ENCODE measurements around the gene CCDC57. TPM values are rescaled to one million over a fixed set of nuclear protein-coding genes. Genes with fewer than 3 reads are reported as not detected.

The CCDC57 gene
- total and polyA plus RNA-seq, 8 donors: 43.9 to 166 (median 75.4) TPM

DNA sequence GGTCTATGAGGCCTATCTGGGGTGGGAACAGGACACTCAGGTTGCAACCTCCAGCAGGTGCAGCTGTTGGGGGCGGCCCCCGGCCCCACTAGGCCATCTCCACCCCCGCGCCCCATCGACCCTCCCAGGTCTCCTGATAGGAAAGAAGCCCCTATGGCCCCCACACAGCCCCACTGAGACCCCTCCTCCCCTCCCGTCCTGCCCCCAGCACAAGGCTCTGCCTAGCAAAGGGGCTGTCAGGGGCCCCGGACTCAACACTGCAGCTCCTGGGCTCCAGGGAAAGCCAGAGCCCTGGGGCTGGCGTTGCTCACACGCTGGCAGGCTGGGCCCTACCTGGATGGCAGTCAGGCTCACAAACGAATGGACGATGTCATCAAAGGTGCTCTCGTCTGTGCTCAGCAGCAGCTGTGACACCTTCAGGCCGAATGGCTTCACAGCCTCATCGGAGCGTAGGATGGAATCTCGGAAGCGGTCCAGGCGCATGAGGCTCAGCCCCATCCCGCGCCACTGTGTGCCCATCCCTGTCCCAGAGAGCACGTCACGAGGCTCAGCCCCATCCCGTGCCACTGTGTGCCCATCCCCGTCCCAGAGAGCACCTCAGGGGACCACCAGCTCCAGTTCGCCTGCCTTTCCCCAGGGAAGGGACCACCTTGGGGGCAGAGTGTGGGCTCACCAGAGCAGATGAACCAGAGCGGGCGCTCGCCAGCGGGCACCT is 121.9 kb downstream of the CCDC57 start:
- H3K27ac ChIP-seq: no peak overlapping the region
- intact Hi-C loops (cut with DNase I; ENCODE audit: low total_unique reads): no loop called here
- WGBS, 5 donors: 93 to 100% (median 94%) methylated on average over 8 to 29 of the region's 29 CpGs
- H3K4me3 ChIP-seq: no peak overlapping the region
- no peaks in the 10 kb centered on the region for H3K27me3 ChIP-seq
- DNase-seq: no peak
- peaks cover 0 to 12% (median 5%) of the 10 kb centered on the region in 4 donors for H3K4me1 ChIP-seq
- H3K9me3 ChIP-seq: no peaks in the 10 kb centered on the region
- H3K36me3 ChIP-seq: peaks cover 98 to 100% (median 100%) of the 10 kb centered on the region in 4 donors
- TF ChIP-seq, protein P1, sequence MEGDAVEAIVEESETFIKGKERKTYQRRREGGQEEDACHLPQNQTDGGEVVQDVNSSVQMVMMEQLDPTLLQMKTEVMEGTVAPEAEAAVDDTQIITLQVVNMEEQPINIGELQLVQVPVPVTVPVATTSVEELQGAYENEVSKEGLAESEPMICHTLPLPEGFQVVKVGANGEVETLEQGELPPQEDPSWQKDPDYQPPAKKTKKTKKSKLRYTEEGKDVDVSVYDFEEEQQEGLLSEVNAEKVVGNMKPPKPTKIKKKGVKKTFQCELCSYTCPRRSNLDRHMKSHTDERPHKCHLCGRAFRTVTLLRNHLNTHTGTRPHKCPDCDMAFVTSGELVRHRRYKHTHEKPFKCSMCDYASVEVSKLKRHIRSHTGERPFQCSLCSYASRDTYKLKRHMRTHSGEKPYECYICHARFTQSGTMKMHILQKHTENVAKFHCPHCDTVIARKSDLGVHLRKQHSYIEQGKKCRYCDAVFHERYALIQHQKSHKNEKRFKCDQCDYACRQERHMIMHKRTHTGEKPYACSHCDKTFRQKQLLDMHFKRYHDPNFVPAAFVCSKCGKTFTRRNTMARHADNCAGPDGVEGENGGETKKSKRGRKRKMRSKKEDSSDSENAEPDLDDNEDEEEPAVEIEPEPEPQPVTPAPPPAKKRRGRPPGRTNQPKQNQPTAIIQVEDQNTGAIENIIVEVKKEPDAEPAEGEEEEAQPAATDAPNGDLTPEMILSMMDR (IDR thresholded peaks at IDR 0.05): no peak
- TF ChIP-seq POLR2A (IDR thresholded peaks at IDR 0.05) (no peak), POLR2AphosphoS5 (IDR thresholded peaks at IDR 0.05) (no peak), EP300 (IDR thresholded peaks at IDR 0.05) (no peak)

DNA sequence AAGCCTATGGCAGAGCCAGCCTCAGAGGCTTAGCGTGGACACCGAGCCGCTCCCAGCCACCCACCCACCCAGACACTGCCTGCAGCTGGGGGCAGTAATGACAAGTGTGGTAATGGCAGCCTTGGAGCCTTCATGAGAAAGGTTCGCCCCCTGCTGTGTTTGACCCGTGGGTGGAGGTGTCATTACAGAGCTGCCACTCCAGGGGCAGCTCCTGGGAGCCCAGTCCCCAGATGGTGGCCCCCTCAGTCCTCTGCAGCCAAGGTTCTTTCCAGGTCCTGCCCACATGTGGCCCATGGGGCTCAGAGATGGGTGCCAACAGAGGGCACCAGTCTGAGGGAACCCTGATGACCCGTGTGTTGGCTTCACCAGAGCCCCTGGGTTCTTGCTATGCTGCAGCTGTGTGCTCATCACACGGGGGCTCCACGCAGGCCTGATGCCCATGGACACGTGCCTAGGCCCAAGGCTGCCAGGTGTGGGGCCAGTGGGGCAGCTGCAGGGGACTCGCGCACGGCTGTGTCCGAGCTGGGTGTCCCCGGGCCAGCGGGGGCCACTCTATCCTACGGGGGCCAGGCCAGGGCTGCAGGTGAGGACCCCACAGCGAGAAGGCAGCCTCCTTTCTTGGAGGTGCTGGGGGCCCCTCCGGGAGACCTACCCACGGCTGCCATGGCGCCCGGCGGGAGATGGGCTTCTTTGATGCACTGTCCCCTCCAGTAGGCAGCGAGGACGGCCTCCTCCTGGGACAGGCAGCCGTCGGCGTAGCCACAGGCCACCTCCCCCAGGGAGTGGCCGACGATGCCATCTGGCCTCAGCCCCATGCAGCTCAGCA is 122.7 kb downstream of the CCDC57 start:
- WGBS, 5 donors: 88 to 95% (median 89%) methylated on average over 14 to 29 of the region's 29 CpGs
- peaks cover 98 to 100% (median 100%) of the 10 kb centered on the region in 4 donors for H3K36me3 ChIP-seq
- H3K4me1 ChIP-seq: peaks cover 0 to 5% (median 0%) of the 10 kb centered on the region in 4 donors
- H3K27me3 ChIP-seq: no peaks in the 10 kb centered on the region
- no peak overlapping the region for H3K4me3 ChIP-seq
- intact Hi-C loops (cut with DNase I; ENCODE audit: low total_unique reads): no loop called here
- TF ChIP-seq POLR2AphosphoS5 (IDR thresholded peaks at IDR 0.05): no peak
- TF ChIP-seq POLR2A (IDR thresholded peaks at IDR 0.05): no peak
- no peak for TF ChIP-seq EP300 (IDR thresholded peaks at IDR 0.05)
- TF ChIP-seq, protein P1 (IDR thresholded peaks at IDR 0.05): no peak
- DNase-seq: no peak
- H3K9me3 ChIP-seq: no peaks in the 10 kb centered on the region
- no peak overlapping the region for H3K27ac ChIP-seq

DNA sequence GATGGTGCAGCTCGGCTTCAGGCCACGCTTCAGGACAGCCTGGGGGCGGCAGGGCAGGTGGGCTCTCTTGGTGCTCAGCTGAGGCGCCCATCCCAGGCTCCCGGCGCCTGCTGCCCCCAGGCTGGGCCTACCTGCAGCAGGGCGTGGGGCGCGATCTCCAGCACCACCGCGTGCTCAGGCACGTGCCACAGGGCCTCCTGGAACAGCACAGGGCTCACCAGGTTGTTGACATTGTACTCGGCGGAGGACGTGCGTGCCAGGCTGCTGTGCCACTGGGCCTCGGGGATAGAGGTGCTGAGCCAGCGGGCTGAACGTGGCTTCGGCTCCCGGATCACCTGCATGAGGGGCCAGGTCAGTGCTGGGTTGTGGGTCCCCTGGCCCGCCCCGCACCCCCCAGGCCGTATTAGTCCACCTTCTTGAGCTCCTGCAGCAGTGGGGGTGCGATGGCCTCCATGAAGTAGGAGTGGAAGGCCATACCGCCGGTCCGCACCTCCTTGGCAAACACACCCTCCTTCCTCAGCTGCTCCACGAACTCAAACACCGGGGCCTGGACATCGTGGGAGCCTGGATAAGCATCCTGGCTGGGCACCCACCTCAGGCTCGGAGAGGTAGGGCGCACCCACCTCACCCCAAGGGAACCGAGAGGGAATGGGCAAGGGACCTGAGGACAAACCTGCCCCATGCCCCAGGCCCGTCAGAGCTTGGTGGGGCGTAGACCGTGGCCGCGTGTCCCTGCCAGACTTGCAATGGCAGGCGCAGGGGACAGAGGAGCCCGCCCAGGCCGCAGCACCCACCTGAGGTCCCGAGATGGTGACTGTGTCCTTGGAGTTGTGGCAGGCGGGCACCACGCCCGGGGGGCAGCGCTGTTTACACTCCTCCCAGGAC is 123.6 kb downstream of the CCDC57 start:
- WGBS, 5 donors: 75 to 92% (median 84%) methylated on average over 16 to 47 of the region's 47 CpGs
- H3K27me3 ChIP-seq: no peaks in the 10 kb centered on the region
- intact Hi-C loops (cut with DNase I; ENCODE audit: low total_unique reads): no loop called here

DNA sequence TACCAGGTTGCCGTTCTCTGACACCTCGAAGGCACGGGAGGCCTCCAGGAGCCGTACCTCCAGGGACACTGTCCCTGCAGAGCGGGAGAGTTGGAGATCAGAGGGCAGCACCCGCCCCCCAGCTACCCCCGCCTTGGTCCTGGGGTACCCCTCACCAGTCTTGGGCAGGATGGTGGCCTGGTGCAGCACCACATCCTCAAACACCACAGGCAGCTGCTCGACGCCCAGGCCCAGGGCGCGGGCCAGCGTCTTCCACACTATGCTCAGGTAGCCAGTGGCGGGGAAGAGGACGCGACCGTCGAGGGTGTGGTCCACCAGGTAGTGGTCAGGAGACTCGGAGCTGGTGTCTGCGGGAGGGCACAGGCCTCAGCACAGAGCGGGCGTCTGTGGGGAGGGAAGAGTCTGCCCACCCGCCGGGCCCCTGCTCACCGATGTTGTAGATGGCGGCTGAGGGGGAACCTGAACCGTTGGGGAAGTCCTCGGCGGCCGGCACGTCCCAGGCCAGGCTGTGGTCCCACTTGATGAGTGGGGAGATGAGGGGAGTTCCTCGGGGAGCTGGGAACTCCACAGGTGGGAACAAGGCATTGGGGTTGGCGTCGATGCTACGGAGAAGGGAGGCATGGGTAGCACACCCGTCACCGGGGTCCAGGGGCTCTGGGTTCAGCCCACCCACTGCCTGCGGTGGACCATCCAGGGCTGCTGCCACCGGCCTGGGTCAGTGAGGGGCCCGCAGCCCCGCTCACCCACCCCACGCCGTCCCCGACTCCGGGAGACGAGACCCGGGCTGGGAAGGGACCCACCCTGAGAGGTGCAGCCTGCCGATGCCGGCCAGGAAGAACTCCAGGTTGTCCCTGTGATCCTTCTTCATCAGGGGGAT is 124.4 kb downstream of the CCDC57 start:
- DNase-seq: no peak
- Histone ChIP-seq H3K36me3 (peaks cover 100% of the 10 kb centered on the region in 4 donors), H3K4me1 (no peaks in the 10 kb centered on the region), H3K4me3 (no peak overlapping the region), H3K27ac (no peak overlapping the region), H3K9me3 (no peaks in the 10 kb centered on the region), H3K27me3 (no peaks in the 10 kb centered on the region)
- 92 to 96% (median 94%) methylated on average over 37 to 48 of the region's 48 CpGs for WGBS, 5 donors
- intact Hi-C loops (cut with DNase I; ENCODE audit: low total_unique reads): no loop called here
- no peak for TF ChIP-seq EP300 (IDR thresholded peaks at IDR 0.05)
- TF ChIP-seq POLR2A (IDR thresholded peaks at IDR 0.05): no peak
- TF ChIP-seq POLR2AphosphoS5 (IDR thresholded peaks at IDR 0.05): no peak
- TF ChIP-seq, protein P1 (IDR thresholded peaks at IDR 0.05): no peak

More for the DNA sequence above, 123.6 kb downstream of the CCDC57 start:
- Histone ChIP-seq H3K27ac (no peak overlapping the region), H3K9me3 (no peaks in the 10 kb centered on the region), H3K4me1 (no peaks in the 10 kb centered on the region), H3K36me3 (peaks cover 100% of the 10 kb centered on the region in 4 donors), H3K4me3 (no peak overlapping the region)
- DNase-seq: no peak
- no peak for TF ChIP-seq POLR2A (IDR thresholded peaks at IDR 0.05)

All from stomach (tissue), 9 donors.